Loucy (cell line): Measurements from ENCODE around the gene CBLC.

Experiments used
- H2AFZ ChIP-seq: fragments of 200-600 bp; sonication (generic); 2 replicates; pipeline ENCODE4 v1.6.0; 2016; ENCODE audit warnings: antibody characterized with exemption, mild to moderate bottlenecking, low read length, moderate library complexity
- H3F3A ChIP-seq: fragments of 200-600 bp; 2 replicates; pipeline ENCODE4 v1.6.0; 2016; ENCODE audit warnings: antibody characterized with exemption, low read depth, mild to moderate bottlenecking
- H3K27me3 ChIP-seq: fragments of 200-600 bp; sonication (generic); 2 replicates; pipeline ENCODE4 v1.6.1; 2014; ENCODE audit warnings: low read length, mild to moderate bottlenecking; ENCODE audit not compliant: insufficient read depth, poor library complexity, severe bottlenecking
- H3K36me3 ChIP-seq: fragments of 200-600 bp; sonication (generic); 2 replicates; pipeline ENCODE4 v1.6.1; 2016; ENCODE audit warnings: low read length; ENCODE audit not compliant: insufficient read depth
- H3K4me1 ChIP-seq: fragments of 200-600 bp; sonication (generic); 2 replicates; pipeline ENCODE4 v1.5.1; 2014; ENCODE audit warnings: low read length, mild to moderate bottlenecking; ENCODE audit not compliant: insufficient read depth, poor library complexity, severe bottlenecking
- H3K4me2 ChIP-seq: fragments of 200-600 bp; sonication (generic); 2 replicates; pipeline ENCODE4 v1.6.0; 2014; ENCODE audit warnings: antibody characterized with exemption, low read length, low read depth, mild to moderate bottlenecking; ENCODE audit not compliant: poor library complexity, severe bottlenecking
- H3K4me3 ChIP-seq: fragments of 200-600 bp; sonication (generic); 2 replicates; pipeline ENCODE4 v1.5.1; 2014; ENCODE audit warnings: low read length, mild to moderate bottlenecking, mixed read lengths; ENCODE audit not compliant: poor library complexity, severe bottlenecking
- H3K79me2 ChIP-seq: fragments of 200-600 bp; sonication (generic); 2 replicates; pipeline ENCODE4 v1.6.1; 2014; ENCODE audit warnings: low read length; ENCODE audit not compliant: insufficient read depth
- H3K9ac ChIP-seq: fragments of 200-600 bp; sonication (generic); 2 replicates; pipeline ENCODE4 v1.6.0; 2014; ENCODE audit warnings: mild to moderate bottlenecking, low read depth, low read length, moderate library complexity; ENCODE audit not compliant: poor library complexity, severe bottlenecking
- H3K9me2 ChIP-seq: fragments of 200-600 bp; sonication (generic); replicated peaks from 2 replicates; pipeline ENCODE4 v1.6.1; 2016; ENCODE audit warnings: low read depth, low read length, mixed read lengths
- H3K9me3 ChIP-seq: fragments of 200-600 bp; sonication (generic); 2 replicates; pipeline ENCODE4 v1.6.1; 2014; ENCODE audit warnings: mild to moderate bottlenecking, antibody characterized with exemption, low read length, low read depth; ENCODE audit not compliant: insufficient read depth
- H4K20me1 ChIP-seq: fragments of 200-600 bp; sonication (generic); 2 replicates; pipeline ENCODE4 v1.6.0; 2014; ENCODE audit warnings: antibody characterized with exemption, low read length, mild to moderate bottlenecking; ENCODE audit not compliant: insufficient read depth, poor library complexity, severe bottlenecking
- EZH2phosphoT487 ChIP-seq: fragments of 200-600 bp; IDR thresholded peaks from 2 replicates; pipeline ENCODE4 v1.6.1; 2018; ENCODE audit warnings: antibody characterized with exemption, mild to moderate bottlenecking, moderate library complexity, borderline replicate concordance
- TF ChIP-seq, protein P1 (sequence below): fragments of 200-600 bp; sonication (generic); conservative IDR thresholded peaks from 2 replicates; pipeline ENCODE4 v1.5.1; 2014; ENCODE audit warnings: mild to moderate bottlenecking, antibody characterized with exemption, low read length

The CBLC gene

GRCh38 chr19:44809577-44810233 lies 32.0 kb downstream of the CBLC start:
- H4K20me1 ChIP-seq: no peaks in the 10 kb centered on the region
- TF ChIP-seq, protein P1, sequence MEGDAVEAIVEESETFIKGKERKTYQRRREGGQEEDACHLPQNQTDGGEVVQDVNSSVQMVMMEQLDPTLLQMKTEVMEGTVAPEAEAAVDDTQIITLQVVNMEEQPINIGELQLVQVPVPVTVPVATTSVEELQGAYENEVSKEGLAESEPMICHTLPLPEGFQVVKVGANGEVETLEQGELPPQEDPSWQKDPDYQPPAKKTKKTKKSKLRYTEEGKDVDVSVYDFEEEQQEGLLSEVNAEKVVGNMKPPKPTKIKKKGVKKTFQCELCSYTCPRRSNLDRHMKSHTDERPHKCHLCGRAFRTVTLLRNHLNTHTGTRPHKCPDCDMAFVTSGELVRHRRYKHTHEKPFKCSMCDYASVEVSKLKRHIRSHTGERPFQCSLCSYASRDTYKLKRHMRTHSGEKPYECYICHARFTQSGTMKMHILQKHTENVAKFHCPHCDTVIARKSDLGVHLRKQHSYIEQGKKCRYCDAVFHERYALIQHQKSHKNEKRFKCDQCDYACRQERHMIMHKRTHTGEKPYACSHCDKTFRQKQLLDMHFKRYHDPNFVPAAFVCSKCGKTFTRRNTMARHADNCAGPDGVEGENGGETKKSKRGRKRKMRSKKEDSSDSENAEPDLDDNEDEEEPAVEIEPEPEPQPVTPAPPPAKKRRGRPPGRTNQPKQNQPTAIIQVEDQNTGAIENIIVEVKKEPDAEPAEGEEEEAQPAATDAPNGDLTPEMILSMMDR: no peak
- no peak for TF ChIP-seq EZH2phosphoT487
- no peaks in the 10 kb centered on the region for H3K36me3 ChIP-seq
- no peaks in the 10 kb centered on the region for H3F3A ChIP-seq
- H3K9me2 ChIP-seq: no peaks in the 10 kb centered on the region
- no peaks in the 10 kb centered on the region for H3K4me1 ChIP-seq
- H3K27me3 ChIP-seq: no peaks in the 10 kb centered on the region
- no peak overlapping the region for H3K4me2 ChIP-seq
- H3K79me2 ChIP-seq: no peaks in the 10 kb centered on the region
- H3K4me3 ChIP-seq: no peak overlapping the region
- no peaks in the 10 kb centered on the region for H3K9me3 ChIP-seq
- no peak overlapping the region for H3K9ac ChIP-seq
- no peak overlapping the region for H2AFZ ChIP-seq

DNA sequence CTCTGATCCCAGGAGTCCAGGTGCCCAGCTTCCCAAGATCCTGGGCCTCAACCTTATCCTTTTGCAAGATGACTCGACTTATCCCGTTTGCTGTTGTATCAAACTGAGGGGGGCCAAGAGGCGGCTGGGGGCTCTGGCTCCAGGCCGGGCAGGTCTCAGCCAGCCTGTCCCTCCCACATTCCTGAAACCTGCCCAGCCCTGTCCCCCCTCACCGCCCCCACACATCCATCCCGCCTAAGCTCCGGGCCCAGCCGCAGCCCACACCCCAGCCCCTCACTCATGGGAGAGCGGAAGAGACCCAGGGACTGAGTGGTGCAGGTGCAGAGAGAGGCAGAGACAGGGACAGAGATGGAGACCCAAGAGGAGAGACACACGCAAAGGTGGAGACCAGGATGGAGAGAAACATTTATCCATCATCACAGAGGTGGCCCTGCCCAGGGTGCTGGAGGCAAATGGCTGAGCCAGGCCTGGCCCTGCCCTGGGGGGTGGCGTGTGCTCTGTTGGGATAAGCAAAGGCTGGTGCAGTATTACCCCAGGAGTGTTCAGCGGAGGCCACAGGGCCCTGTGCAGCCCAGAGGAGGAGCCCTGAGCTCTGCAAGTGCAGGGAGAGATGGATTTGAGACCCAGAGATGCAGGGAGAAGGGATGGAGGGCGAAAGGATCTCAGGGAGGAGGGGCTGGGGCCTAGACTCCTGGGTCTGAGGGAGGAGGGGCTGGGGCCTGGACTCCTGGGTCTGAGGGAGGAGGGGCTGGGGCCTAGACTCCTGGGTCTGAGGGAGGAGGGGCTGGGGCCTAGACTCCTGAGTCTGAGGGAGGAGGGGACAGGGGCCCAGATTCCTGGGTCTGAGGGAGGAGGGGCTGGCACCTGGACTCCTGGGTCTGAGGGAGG lies 32.8 kb downstream of the CBLC start:
- TF ChIP-seq EZH2phosphoT487: no peak
- TF ChIP-seq, protein P1: no peak
- Histone ChIP-seq H3K36me3 (no peaks in the 10 kb centered on the region), H4K20me1 (no peaks in the 10 kb centered on the region), H3K79me2 (no peaks in the 10 kb centered on the region), H3K4me1 (no peaks in the 10 kb centered on the region), H3K27me3 (no peaks in the 10 kb centered on the region), H3K4me2 (no peak overlapping the region), H3K9me2 (no peaks in the 10 kb centered on the region), H3F3A (no peaks in the 10 kb centered on the region), H3K9ac (no peak overlapping the region), H3K9me3 (no peaks in the 10 kb centered on the region), H2AFZ (no peak overlapping the region), H3K4me3 (no peak overlapping the region)

DNA sequence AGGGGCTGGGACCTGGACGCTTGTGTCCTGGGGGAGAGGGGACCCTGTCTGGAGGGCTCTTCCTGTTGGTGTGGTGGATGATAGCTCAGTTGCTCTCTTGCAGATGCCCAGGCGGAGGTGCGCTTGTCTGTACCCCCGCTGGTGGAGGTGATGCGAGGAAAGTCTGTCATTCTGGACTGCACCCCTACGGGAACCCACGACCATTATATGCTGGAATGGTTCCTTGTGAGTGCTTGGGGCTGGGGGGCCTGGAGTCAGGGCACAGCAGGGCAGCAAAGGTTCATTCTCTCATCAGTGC lies 33.4 kb downstream of the CBLC start:
- TF ChIP-seq, protein P1: no peak
- no peak for TF ChIP-seq EZH2phosphoT487
- Histone ChIP-seq H3K27me3 (no peaks in the 10 kb centered on the region), H3K4me3 (no peak overlapping the region), H3K79me2 (no peaks in the 10 kb centered on the region), H3K9me2 (no peaks in the 10 kb centered on the region), H3K36me3 (no peaks in the 10 kb centered on the region), H3K4me2 (no peak overlapping the region), H2AFZ (no peak overlapping the region), H4K20me1 (no peaks in the 10 kb centered on the region), H3F3A (no peaks in the 10 kb centered on the region), H3K9me3 (no peaks in the 10 kb centered on the region), H3K9ac (no peak overlapping the region), H3K4me1 (no peaks in the 10 kb centered on the region)
